Immature natural killer cell (primary cell): Measurements from ENCODE around the gene ASAP2. TPM values are rescaled to one million over a fixed set of nuclear protein-coding genes. Genes with fewer than 3 reads are reported as not detected.
A peak's percentile ranks its signal among the peaks of the same experiment; 100 is the strongest.

Experiments used
- DNase-seq, 3 donors: peaks; one replicate each; pipeline ENCODE4 v3.0.0; 2022; ENCODE audit warnings: mixed read lengths in 1 of 3
- H3K27ac Mint-ChIP-seq, 6 donors: one replicate each; pipeline ENCODE4 v1.8.0; 2020; ENCODE audit warnings: mixed read lengths in 6 of 6, mild to moderate bottlenecking in 5 of 6, inconsistent platforms in 4 of 6, moderate library complexity in 3 of 6
- H3K27me3 Mint-ChIP-seq, 3 donors: one replicate each; pipeline ENCODE4 v1.8.0; 2020 to 2021; ENCODE audit warnings: low read depth in 3 of 3, mild to moderate bottlenecking in 3 of 3, mixed read lengths in 3 of 3, moderate library complexity in 3 of 3, inconsistent platforms in 1 of 3
- H3K36me3 Mint-ChIP-seq, 3 donors: one replicate each; pipeline ENCODE4 v1.8.0; 2020; ENCODE audit warnings: mixed read lengths in 3 of 3, inconsistent platforms in 2 of 3, mild to moderate bottlenecking in 2 of 3
- H3K4me1 Mint-ChIP-seq, 2 donors: one replicate each; pipeline ENCODE4 v1.8.0; 2020; ENCODE audit warnings: inconsistent platforms in 2 of 2, mild to moderate bottlenecking in 2 of 2, mixed read lengths in 2 of 2, moderate library complexity in 1 of 2
- H3K4me3 Mint-ChIP-seq, 5 donors: one replicate each; pipeline ENCODE4 v1.8.0; 2020; ENCODE audit warnings: mild to moderate bottlenecking in 5 of 5, mixed read lengths in 5 of 5, inconsistent platforms in 3 of 5, moderate library complexity in 3 of 5
- H3K9me3 Mint-ChIP-seq, 6 donors: one replicate each; pipeline ENCODE4 v1.8.0; 2020; ENCODE audit warnings: mild to moderate bottlenecking in 6 of 6, mixed read lengths in 6 of 6, inconsistent platforms in 4 of 6, moderate library complexity in 3 of 6
- polyA plus RNA-seq, 3 donors: library from polyadenylated mRNA; unstranded; fragments of 300-500 nt; fragmentation: Illumina TruSeq; gene quantifications; one replicate each; pipeline ENCODE4 v1.2.3, GENCODE V29; 2021

ASAP2 gene
- polyA plus RNA-seq, 3 donors from 2014 or later: 0.04 to 0.06 TPM; not detected in 1

DNA sequence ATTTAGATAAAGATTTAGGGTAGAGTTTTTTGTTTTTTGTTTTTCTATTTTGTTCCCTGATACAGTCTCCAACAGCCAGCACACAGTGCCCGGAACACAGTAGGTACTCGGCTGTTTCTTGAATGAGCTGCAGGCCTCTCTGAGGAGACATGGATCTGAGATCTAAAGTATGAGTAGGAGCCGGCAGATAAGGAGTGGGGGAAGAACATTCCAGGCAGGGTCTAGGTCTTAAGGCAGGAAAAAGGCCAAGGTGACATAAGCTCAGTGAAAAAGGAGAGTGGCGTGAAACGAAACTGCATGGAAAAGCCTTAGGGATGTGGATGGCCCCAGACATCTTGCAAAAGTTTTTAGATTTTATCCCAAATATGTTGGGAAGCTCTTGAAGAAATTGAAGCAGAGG lies 122.3 kb downstream of the ASAP2 start:
- peaks cover 0 to 2% (median 2%) of the 10 kb centered on the region in 3 donors for H3K27me3 Mint-ChIP-seq
- no peaks in the 10 kb centered on the region for H3K36me3 Mint-ChIP-seq
- H3K4me3 Mint-ChIP-seq: no peak overlapping the region
- H3K9me3 Mint-ChIP-seq: no peaks in the 10 kb centered on the region
- no peaks in the 10 kb centered on the region for H3K4me1 Mint-ChIP-seq
- H3K27ac Mint-ChIP-seq: no peak overlapping the region
- no peak for DNase-seq

DNA sequence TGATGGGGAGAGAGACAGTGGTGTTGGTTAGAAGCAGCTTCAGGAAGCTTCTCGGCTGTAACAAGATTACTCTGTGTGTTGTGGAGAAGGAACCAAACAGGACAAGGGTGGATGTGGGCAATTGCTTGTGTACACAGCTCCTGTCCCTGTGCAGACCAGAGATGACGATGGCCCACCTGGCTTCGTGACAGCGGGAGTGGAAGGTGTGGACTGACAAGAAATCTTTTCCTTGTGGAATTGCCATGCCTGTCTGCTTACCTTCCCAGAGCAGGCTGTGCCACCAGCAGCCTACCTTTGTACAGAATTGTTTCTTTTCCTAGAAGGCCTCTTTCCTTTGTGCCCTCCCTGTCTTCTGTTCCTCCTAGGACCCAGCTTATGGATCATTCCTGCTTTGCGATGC lies 122.9 kb downstream of the ASAP2 start:
- H3K27ac Mint-ChIP-seq: no peak overlapping the region
- DNase-seq: no peak
- no peaks in the 10 kb centered on the region for H3K9me3 Mint-ChIP-seq
- H3K4me3 Mint-ChIP-seq: no peak overlapping the region
- H3K4me1 Mint-ChIP-seq: no peaks in the 10 kb centered on the region
- peaks cover 0 to 2% (median 2%) of the 10 kb centered on the region in 3 donors for H3K27me3 Mint-ChIP-seq
- no peaks in the 10 kb centered on the region for H3K36me3 Mint-ChIP-seq

DNA sequence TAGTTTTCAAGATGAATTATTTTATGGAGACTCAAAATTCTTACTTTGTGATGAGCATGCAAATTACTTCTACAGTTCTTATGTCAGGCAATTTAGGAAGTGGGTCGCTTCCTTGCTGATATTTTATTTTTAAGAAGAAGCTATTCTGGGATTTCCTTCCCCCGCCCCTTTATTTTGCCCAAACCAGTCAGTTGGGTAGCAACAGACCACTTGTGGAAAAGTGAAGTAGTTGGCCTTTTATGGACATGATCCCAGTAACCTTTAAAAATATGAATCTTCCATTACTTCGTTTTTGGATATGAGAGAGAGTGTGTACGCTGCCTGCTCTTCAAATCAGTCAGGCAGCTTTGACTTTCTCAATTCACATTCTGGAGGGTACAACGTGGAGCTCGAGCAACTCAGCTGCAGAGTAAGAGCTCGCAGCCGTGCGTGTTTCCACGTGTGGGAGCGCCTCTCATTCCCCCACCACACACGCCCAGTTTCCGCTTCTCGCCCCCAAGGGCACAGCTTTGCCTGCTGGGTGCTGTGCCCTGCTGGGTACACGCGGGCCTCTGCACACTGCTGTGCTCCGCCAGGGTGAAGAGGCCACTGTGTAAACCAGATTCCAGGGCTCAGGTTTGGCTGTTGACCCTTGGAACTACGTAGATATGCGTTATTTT lies 124.1 kb downstream of the ASAP2 start:
- Mint-ChIP-seq H3K4me3 (no peak overlapping the region), H3K9me3 (no peaks in the 10 kb centered on the region), H3K4me1 (no peaks in the 10 kb centered on the region), H3K27ac (no peak overlapping the region), H3K36me3 (no peaks in the 10 kb centered on the region), H3K27me3 (peaks cover 0 to 2% (median 2%) of the 10 kb centered on the region in 3 donors)
- no peak for DNase-seq

DNA sequence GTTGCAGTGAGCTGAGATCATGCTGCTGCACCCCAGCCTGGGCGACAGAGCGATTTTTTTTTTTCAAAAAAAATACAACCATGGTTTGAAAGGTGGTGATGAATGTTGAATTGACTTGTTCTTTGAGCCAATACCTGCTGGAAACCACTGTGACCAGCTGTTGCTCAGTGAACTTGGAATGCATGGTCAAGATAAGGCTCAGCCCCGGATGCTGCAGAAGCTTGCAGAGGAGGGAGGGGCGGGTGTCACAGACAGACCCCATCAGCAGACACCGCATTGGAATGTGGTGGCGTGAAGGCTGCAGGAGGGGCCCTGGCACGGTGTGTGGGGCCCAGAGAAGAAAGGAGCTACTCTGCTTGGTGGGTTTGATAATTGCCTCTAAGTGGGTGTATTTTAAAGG lies 125.1 kb downstream of the ASAP2 start:
- Mint-ChIP-seq H3K27ac (no peak overlapping the region), H3K4me1 (no peaks in the 10 kb centered on the region), H3K36me3 (no peaks in the 10 kb centered on the region), H3K4me3 (no peak overlapping the region), H3K27me3 (peaks cover 2 to 6% (median 3%) of the 10 kb centered on the region in 3 donors), H3K9me3 (no peaks in the 10 kb centered on the region)
- DNase-seq: no peak

DNA sequence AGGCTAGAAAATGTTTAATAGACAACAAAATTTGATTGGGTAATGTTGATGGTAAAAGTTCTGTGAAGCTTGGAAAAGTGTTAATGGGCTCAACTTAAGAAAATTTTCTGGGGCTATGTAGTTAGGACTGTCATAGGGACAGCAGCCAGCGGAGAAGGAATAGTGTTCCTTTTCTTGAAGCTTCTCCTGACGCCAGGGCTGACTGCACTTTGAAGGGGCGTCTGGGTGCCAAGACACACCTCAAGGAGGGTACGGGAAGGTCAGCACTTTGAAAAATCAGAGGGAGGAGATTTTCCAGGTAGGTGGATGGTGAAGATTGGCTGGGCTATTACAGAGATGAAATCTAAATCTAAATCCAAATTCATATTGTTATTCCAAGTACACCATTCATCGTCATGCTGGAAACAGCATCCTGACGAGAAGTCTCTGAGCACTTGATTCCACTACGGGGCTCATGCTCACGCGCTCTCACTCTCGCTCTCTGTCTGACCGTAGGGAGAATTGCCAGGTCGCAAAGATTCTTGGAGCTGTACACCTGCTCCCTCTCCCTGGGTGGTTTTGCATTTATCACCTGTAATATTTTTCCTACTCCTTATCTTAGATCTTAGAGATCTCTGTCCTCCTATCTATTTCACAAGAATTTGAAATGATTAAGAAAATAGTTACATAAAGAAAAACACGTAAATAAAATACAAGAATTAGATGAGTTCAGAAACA lies 125.7 kb downstream of the ASAP2 start:
- Mint-ChIP-seq H3K9me3 (no peaks in the 10 kb centered on the region), H3K36me3 (no peaks in the 10 kb centered on the region), H3K27me3 (peaks cover 2 to 4% (median 3%) of the 10 kb centered on the region in 3 donors), H3K4me1 (no peaks in the 10 kb centered on the region), H3K4me3 (no peak overlapping the region), H3K27ac (no peak overlapping the region)
- DNase-seq: no peak

DNA sequence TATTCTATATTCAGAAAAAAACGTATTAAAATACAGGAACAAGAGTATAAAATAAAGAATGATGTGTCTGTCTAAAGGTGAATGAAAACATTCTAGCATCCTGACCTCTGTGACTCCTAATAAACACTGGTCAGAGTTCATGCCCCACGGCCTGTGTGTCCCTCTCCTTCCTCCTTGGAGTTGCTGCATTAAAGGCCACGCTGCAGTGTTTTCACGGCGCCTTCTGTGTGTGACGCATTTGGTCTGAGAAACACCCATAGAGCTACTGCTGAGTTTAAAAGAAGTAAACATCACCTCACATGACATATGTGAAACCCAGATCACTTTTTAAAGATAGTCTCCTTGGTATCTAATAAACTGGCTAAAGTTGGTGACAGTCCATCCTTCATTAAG lies 126.2 kb downstream of the ASAP2 start:
- no peaks in the 10 kb centered on the region for H3K4me1 Mint-ChIP-seq
- no peaks in the 10 kb centered on the region for H3K9me3 Mint-ChIP-seq
- no peak overlapping the region for H3K27ac Mint-ChIP-seq
- no peaks in the 10 kb centered on the region for H3K36me3 Mint-ChIP-seq
- no peak overlapping the region for H3K4me3 Mint-ChIP-seq
- no peak for DNase-seq
- peaks cover 2 to 4% (median 3%) of the 10 kb centered on the region in 3 donors for H3K27me3 Mint-ChIP-seq

DNA sequence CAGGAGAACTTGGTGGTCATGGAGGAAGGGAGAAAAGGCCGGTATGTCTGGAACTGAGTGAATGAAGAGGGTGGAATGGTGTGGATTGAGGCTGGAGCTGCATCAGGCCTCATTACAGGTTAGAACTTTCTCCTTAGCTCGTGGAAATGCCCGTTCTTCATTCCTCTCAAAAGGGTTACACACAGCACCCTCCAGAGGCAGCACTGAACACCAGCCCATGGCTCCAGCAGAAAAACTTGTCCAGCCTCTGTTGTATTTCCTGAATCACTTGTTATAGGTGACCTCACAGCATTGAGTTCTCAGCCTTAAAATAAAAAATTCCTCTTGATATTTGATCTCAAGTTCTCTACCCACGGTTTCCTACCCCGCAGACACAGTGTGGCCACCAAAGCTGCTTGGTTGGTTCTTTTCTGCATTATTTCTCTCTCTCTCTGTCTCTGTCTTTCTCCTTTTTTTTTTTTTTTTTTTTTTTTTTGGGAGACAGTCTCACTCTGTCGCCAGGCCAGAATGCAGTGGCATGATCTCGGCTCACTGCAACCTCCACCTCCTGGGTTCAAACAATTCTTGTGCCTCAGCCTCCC lies 127.1 kb downstream of the ASAP2 start:
- H3K36me3 Mint-ChIP-seq: no peaks in the 10 kb centered on the region
- no peaks in the 10 kb centered on the region for H3K4me1 Mint-ChIP-seq
- no peaks in the 10 kb centered on the region for H3K9me3 Mint-ChIP-seq
- DNase-seq: no peak
- peak overlapping the region in 1 of 6 donors; percentile 67 for H3K27ac Mint-ChIP-seq
- H3K27me3 Mint-ChIP-seq: peaks cover 2 to 11% (median 3%) of the 10 kb centered on the region in 3 donors
- no peak overlapping the region for H3K4me3 Mint-ChIP-seq

DNA sequence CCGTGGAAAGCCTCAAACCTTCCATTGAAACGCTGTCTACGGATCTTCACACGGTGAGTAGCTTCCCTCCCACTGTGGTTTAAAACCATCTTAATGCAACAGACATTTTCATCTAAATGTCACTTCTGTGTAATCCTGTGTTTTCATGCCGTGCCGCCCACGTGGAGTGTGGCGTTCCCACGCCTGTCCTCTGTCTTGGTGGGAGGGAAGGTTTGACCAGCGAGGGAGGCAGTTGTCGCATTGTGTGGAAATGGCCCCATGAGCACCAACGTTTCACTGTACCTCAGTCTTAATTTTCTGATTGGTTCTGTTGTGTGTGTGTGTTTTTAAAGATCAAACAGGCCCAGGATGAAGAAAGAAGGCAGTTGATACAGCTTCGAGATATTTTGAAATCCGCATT lies 128.1 kb downstream of the ASAP2 start:
- DNase-seq: no peak
- Mint-ChIP-seq H3K36me3 (no peaks in the 10 kb centered on the region), H3K27ac (no peak overlapping the region), H3K27me3 (peaks cover under 1 to 11% (median 3%) of the 10 kb centered on the region in 3 donors), H3K9me3 (no peaks in the 10 kb centered on the region), H3K4me1 (no peaks in the 10 kb centered on the region), H3K4me3 (no peak overlapping the region)

DNA sequence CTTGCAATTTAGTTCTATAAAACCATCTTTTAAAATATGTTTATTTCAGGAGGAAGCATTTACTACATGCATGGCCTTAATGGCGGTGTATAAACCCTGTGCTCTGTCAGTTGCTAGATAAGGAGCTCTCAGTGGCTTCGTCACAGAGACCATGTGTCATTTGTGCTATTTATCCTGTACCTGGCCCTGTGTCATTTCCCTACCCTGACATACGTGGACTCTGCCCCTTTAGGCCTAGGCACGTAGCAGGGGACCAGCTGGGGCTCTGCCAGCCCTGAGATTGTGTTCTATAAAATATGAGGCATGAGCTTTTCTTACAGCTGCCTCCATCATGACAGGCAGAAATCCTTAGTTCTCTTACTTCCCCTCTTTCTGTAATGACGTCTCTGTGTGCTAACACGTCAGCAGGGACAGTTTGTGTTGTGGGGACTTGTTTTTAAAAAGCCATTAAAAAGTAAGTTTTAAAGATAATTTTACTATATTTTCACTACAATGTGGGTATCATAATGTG lies 128.8 kb downstream of the ASAP2 start:
- no peak overlapping the region for H3K27ac Mint-ChIP-seq
- H3K4me3 Mint-ChIP-seq: no peak overlapping the region
- H3K27me3 Mint-ChIP-seq: peaks cover 0 to 11% (median 3%) of the 10 kb centered on the region in 3 donors
- no peaks in the 10 kb centered on the region for H3K36me3 Mint-ChIP-seq
- no peak for DNase-seq
- H3K9me3 Mint-ChIP-seq: no peaks in the 10 kb centered on the region
- H3K4me1 Mint-ChIP-seq: no peaks in the 10 kb centered on the region

DNA sequence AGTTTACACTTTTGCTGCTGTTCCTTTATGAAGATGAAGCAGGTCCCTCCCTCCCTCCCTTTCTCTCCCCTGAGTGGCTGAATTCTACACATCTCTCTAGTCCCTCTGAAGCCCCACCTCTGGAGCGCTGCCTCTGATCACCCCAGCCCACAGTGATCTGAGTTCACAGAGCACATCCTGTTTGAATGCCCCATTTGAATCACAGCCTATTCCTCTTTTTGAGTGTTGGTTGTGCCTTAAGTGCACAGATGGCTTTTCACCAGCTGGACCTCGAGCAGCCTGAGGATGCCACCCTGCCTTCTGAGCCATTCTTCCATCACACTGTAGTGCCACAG lies 129.6 kb downstream of the ASAP2 start:
- H3K4me3 Mint-ChIP-seq: no peak overlapping the region
- H3K36me3 Mint-ChIP-seq: no peaks in the 10 kb centered on the region
- peaks cover 0 to 11% (median 6%) of the 10 kb centered on the region in 3 donors for H3K27me3 Mint-ChIP-seq
- no peak overlapping the region for H3K27ac Mint-ChIP-seq
- no peaks in the 10 kb centered on the region for H3K9me3 Mint-ChIP-seq
- no peak for DNase-seq
- H3K4me1 Mint-ChIP-seq: no peaks in the 10 kb centered on the region

DNA sequence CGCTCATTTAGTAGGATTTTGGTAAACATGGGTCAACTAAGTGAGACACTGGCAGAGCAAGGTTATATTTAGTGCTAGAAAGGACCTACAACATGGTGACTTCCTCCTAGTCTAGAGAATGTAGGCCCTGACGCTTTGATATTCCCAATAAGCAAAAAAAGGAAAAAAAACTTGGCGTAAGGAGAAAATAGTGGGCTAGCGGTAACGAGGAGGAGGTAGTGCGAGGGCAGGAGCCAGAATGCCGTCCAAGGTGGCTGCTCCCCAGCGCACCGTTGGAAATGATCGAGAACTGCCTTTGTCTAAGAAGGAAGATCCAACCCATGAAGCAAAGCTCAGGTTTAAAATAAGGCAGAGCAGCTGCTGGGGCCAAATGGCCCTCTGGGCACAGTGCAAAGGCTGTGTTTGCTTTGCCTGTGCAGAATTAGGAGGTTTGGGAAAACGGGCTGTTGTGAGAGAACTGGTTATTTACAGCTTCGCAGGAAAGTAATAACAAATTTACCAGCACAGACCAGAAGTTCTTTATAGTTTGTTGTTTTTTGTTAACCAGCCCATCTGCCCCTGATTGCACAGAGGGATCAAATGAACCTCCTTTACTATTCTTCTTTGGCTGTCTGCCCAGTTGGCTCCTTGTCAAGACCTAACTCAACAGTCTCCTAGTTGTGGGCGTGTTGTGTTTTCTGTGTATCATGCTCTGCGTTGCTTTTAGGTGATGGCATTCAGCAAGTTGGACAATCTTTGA lies 130.1 kb downstream of the ASAP2 start:
- no peak for DNase-seq
- Mint-ChIP-seq H3K27ac (no peak overlapping the region), H3K4me3 (no peak overlapping the region), H3K9me3 (no peaks in the 10 kb centered on the region), H3K27me3 (peaks cover 0 to 11% (median 6%) of the 10 kb centered on the region in 3 donors), H3K4me1 (no peaks in the 10 kb centered on the region), H3K36me3 (no peaks in the 10 kb centered on the region)

DNA sequence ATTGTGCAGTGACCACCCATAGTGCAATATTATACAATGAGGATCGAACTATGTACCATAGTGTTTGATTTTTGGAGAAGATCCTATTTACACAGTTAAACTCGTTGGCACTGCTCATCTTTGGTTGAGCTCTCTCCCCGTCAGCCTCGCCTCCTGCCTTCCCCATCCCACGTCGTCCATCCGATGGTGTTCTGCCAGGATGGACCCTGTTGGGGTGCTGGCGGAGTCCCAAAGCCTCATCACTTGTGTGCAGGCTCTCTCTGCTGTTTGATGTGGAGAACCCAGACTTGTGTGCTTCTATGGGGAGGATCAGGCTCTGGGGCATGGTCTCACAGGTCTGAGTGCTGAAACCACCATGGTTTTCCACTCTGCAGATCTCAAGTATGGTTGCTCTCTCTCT lies 131.3 kb downstream of the ASAP2 start:
- Mint-ChIP-seq H3K4me3 (no peak overlapping the region), H3K27me3 (peaks cover 0 to 11% (median 6%) of the 10 kb centered on the region in 3 donors), H3K9me3 (no peaks in the 10 kb centered on the region), H3K27ac (no peak overlapping the region), H3K36me3 (no peaks in the 10 kb centered on the region), H3K4me1 (no peaks in the 10 kb centered on the region)
- DNase-seq: no peak

DNA sequence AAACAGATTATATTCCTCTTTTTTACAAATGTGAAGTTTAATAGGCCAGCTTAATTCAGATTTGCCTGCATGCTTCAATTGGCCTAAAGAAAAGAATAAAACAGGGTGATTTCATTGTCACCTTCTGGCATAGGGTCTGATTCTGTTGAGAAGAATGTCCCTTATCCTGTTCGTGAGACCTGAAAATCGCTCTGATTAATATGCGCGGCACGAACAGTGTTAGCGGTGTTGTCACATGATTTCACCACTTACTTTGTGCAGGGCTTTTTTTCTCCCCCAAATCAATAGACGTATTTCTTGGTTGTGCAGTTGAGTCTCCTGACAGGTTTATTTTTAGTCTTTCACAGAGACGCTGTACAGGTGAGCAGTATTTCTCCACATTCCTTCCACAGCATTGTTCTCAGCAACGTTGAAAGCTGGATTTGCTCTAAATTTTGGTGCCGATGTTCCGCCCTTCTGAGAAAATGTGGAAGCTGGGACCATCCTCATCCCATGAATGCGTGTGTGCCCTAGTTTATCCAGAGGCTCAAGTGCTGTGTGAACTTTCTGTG lies 134.8 kb downstream of the ASAP2 start:
- Mint-ChIP-seq H3K9me3 (no peaks in the 10 kb centered on the region), H3K4me3 (no peak overlapping the region), H3K4me1 (no peaks in the 10 kb centered on the region), H3K27ac (no peak overlapping the region), H3K36me3 (no peaks in the 10 kb centered on the region), H3K27me3 (peaks cover 0 to 10% (median 3%) of the 10 kb centered on the region in 3 donors)
- no peak for DNase-seq

DNA sequence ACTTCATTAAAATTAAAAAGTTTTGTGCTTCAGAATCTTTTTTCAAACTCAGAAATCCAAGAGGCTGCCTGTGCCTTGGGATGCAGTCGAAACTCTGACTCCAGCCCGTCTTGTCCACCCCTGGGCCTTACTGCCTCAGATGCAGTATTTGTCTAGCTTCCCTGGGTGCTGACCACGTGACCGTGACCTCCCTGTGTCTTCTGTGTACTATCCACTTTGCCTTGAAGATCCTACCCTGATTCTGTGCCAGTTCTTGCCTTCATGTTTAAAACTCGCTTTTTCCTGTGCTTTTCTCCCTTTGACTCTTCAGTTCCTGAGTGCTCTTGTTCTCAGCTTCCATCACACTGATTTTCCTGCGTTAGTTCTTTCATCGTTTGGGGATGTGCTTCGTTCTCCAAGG lies 136.0 kb downstream of the ASAP2 start:
- DNase-seq: no peak
- no peak overlapping the region for H3K4me3 Mint-ChIP-seq
- no peaks in the 10 kb centered on the region for H3K4me1 Mint-ChIP-seq
- peaks cover 0 to 10% (median 3%) of the 10 kb centered on the region in 3 donors for H3K27me3 Mint-ChIP-seq
- no peak overlapping the region for H3K27ac Mint-ChIP-seq
- no peaks in the 10 kb centered on the region for H3K9me3 Mint-ChIP-seq
- no peaks in the 10 kb centered on the region for H3K36me3 Mint-ChIP-seq
